Stimulated activated naive B cell treated with anti-CD40 and anti-IgM and Interleukin-4, amounts not matched to agents 10 μg/mL and 1 μg/mL and 100 μg/mL, for 72 hours (primary cell): ENCODE measurements around the gene MTA1.

ENCODE experiments used
- ATAC-seq, 2 donors: fragments of 150-1000 bp; cut with Tn5 transposase; replicated peaks; 2 replicates each; pipeline ENCODE4 v1.10.0; 2021; ENCODE audit warnings: moderate library complexity in 1 of 2
- DNase-seq: peaks from one replicate; pipeline ENCODE4 v3.0.0; 2021
- H3K27ac Mint-ChIP-seq: one replicate; pipeline ENCODE4 v1.8.0; 2022; ENCODE audit warnings: mild to moderate bottlenecking, mixed read lengths
- H3K27me3 Mint-ChIP-seq, 2 donors: one replicate each; pipeline ENCODE4 v1.8.0; 2022; ENCODE audit warnings: mixed read lengths in 2 of 2
- H3K36me3 Mint-ChIP-seq, 2 donors: one replicate each; pipeline ENCODE4 v1.8.0; 2022; ENCODE audit warnings: mixed read lengths in 2 of 2, mild to moderate bottlenecking in 1 of 2
- H3K4me1 Mint-ChIP-seq, 2 donors: one replicate each; pipeline ENCODE4 v1.8.0; 2022; ENCODE audit warnings: mixed read lengths in 2 of 2, mild to moderate bottlenecking in 1 of 2
- H3K4me3 Mint-ChIP-seq, 2 donors: one replicate each; pipeline ENCODE4 v1.8.0; 2022; ENCODE audit warnings: mild to moderate bottlenecking in 2 of 2, mixed read lengths in 2 of 2, moderate library complexity in 1 of 2
- H3K9me3 Mint-ChIP-seq, 2 donors: one replicate each; pipeline ENCODE4 v1.8.0; 2022; ENCODE audit warnings: mixed read lengths in 2 of 2, mild to moderate bottlenecking in 1 of 2

Gene MTA1

DNA sequence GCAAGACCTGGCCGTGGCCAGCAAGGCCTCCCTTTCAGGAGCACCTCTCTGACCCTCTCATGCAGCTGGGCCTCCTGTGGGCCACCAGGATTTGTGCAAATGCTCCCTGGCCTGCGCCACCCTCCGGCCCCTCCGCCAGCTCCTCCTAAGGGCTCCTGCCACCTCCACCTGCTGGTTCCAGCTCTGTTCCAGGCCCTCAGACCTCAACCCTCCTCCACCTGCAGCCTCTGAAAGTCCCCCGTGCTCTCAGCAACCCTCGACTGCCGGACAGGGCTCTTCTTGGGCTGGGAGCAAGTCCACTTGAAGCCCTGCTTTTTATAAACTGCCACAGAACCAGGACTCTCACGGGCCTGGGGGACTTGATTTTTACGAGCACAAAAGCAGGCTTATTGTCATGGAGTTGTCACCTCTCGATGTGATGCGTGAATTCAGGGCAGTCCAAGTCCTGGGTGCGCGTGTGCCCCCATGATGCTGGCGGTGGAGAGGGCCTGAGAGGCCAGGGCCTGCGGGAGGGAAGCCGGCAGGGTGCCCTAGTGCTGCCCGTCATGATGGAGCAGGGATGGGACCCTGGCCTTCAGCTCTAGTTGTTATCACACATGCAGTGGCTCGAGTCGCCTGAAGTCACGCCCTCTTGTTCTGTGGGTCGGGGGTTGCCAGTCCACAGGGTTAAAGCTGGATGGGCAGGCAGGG lies 80.6 kb downstream of the MTA1 start:
- DNase-seq, result no peak
- Mint-ChIP-seq H3K4me1 (peaks cover 5 to 6% of the 10 kb centered on the region in 2 donors), H3K36me3 (peaks cover 13 to 16% of the 10 kb centered on the region in 2 donors), H3K27me3 (peaks cover 8 to 11% of the 10 kb centered on the region in 2 donors), H3K4me3 (no peak overlapping the region), H3K27ac (peak overlapping the region; percentile 65), H3K9me3 (no peaks in the 10 kb centered on the region)
- no peak for ATAC-seq

DNA sequence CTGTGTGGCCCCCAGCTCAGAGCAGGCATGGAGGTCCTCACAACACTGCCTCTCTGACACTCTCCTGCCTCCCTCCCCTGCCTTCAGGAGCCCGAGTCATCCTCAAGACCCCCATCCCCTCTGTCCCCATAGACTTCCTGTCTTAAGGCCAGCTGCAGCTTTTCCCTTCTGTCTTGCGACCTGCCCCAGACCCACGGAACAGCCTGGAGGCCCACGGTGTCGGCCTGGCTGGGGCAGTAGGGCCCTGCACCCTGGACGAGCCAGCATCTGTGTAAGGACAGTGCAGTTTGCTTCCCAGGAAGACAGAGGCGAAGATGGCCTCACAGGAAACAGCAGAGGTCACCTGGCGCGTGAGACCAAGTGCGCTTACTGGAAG lies 81.1 kb downstream of the MTA1 start:
- Mint-ChIP-seq H3K27me3 (peaks cover 8 to 11% of the 10 kb centered on the region in 2 donors), H3K9me3 (no peaks in the 10 kb centered on the region), H3K36me3 (peaks cover 13 to 16% of the 10 kb centered on the region in 2 donors)

DNA sequence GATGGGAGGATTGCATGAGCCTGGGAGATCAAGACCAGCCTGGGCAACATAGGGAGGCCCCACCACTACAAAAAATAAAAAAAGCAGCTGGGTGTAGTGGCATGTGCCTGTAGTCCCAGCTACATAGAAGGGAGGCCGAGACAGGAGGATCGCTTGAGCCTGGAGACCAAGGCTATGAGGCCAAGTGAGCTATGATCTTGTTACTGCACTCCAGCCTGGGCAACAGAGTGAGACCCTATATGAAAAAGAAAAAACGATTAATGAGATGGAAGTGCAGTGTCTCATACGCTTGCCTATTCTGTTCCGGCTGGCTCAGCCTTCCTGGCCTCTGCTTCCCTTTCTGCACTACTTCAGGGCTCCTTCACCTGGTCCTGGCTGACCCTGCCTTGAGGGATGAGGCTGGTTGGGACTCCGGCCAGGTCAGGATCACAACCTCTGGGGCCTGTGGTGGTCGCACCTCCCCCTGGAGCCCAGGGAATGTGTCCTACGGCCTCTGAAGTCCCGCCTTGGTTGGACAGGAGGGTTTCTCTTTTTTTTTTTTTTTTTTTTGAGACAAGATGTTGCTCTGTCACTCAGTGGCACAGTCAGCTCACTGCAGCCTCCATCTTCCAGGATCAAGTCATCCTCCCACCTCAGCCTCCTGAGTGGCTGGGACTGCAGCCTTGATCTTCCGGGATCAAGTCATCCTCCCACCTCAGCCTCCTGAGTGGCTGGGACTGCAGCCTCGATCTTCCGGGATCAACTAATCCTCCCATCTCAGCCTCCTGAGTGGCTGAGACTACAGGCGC lies 82.1 kb downstream of the MTA1 start:
- peaks cover 8 to 11% of the 10 kb centered on the region in 2 donors for H3K27me3 Mint-ChIP-seq
- H3K36me3 Mint-ChIP-seq, result peaks cover 13 to 16% of the 10 kb centered on the region in 2 donors
- DNase-seq, result no peak
- H3K27ac Mint-ChIP-seq, result no peak overlapping the region
- ATAC-seq, result no peak
- H3K4me1 Mint-ChIP-seq, result peaks cover 5 to 6% of the 10 kb centered on the region in 2 donors
- H3K9me3 Mint-ChIP-seq, result no peaks in the 10 kb centered on the region
- H3K4me3 Mint-ChIP-seq, result no peak overlapping the region

More for the DNA sequence above, 81.1 kb downstream of the MTA1 start:
- peak overlapping the region; percentile 65 for H3K27ac Mint-ChIP-seq
- peaks cover 5 to 6% of the 10 kb centered on the region in 2 donors for H3K4me1 Mint-ChIP-seq
- ATAC-seq (no peak), DNase-seq (no peak)
- no peak overlapping the region for H3K4me3 Mint-ChIP-seq

- no peak for DNase-seq
- peaks cover 5 to 6% of the 10 kb centered on the region in 2 donors for H3K4me1 Mint-ChIP-seq
- peaks cover 9 to 18% of the 10 kb centered on the region in 2 donors for H3K27me3 Mint-ChIP-seq
- peak overlapping the region; percentile 10 for H3K27ac Mint-ChIP-seq
- no peaks in the 10 kb centered on the region for H3K9me3 Mint-ChIP-seq
- ATAC-seq, result no peak
- H3K36me3 Mint-ChIP-seq, result peaks cover 10 to 16% of the 10 kb centered on the region in 2 donors
- no peak overlapping the region for H3K4me3 Mint-ChIP-seq
Observed at GRCh38 chr14:105502446-105503295, 83.0 kb downstream of the MTA1 start.

GRCh38 chr14:105503296-105503640 lies 83.6 kb downstream of the MTA1 start:
- peaks cover 5 to 6% of the 10 kb centered on the region in 2 donors for H3K4me1 Mint-ChIP-seq
- H3K9me3 Mint-ChIP-seq, result no peaks in the 10 kb centered on the region
- H3K27ac Mint-ChIP-seq, result peak overlapping the region; percentile 26
- peaks cover 14 to 22% of the 10 kb centered on the region in 2 donors for H3K27me3 Mint-ChIP-seq
- ATAC-seq (no peak), DNase-seq (no peak)
- peaks cover 5 to 15% of the 10 kb centered on the region in 2 donors for H3K36me3 Mint-ChIP-seq
- H3K4me3 Mint-ChIP-seq, result no peak overlapping the region

GRCh38 chr14:105503935-105504692 lies 84.5 kb downstream of the MTA1 start:
- Mint-ChIP-seq H3K27ac (no peak overlapping the region), H3K36me3 (peaks cover 0 to 8% of the 10 kb centered on the region in 2 donors)

GRCh38 chr14:105505101-105505500 lies 85.5 kb downstream of the MTA1 start:
- peaks cover 21 to 27% of the 10 kb centered on the region in 2 donors for H3K27me3 Mint-ChIP-seq
- ATAC-seq, result no peak
- no peak for DNase-seq

More at GRCh38 chr14:105503935-105504692, 84.5 kb downstream of the MTA1 start:
- peaks cover 5 to 6% of the 10 kb centered on the region in 2 donors for H3K4me1 Mint-ChIP-seq
- peaks cover 21 to 27% of the 10 kb centered on the region in 2 donors for H3K27me3 Mint-ChIP-seq
- H3K4me3 Mint-ChIP-seq, result no peak overlapping the region
- no peaks in the 10 kb centered on the region for H3K9me3 Mint-ChIP-seq
- no peak for ATAC-seq
- DNase-seq, result no peak

GRCh38 chr14:105507247-105507646 lies 87.6 kb downstream of the MTA1 start:
- no peak overlapping the region for H3K27ac Mint-ChIP-seq
- no peak overlapping the region for H3K4me3 Mint-ChIP-seq
- DNase-seq (no peak), ATAC-seq (no peak)
- peaks cover 7 to 11% of the 10 kb centered on the region in 2 donors for H3K4me1 Mint-ChIP-seq
- H3K36me3 Mint-ChIP-seq, result no peaks in the 10 kb centered on the region
- peaks cover 31 to 33% of the 10 kb centered on the region in 2 donors for H3K27me3 Mint-ChIP-seq
- H3K9me3 Mint-ChIP-seq, result no peaks in the 10 kb centered on the region

More at GRCh38 chr14:105505101-105505500, 85.5 kb downstream of the MTA1 start:
- Mint-ChIP-seq H3K9me3 (no peaks in the 10 kb centered on the region), H3K36me3 (peaks cover 0 to 7% of the 10 kb centered on the region in 2 donors), H3K4me1 (peaks cover 5 to 6% of the 10 kb centered on the region in 2 donors), H3K4me3 (no peak overlapping the region), H3K27ac (no peak overlapping the region)

GRCh38 chr14:105508069-105508468 lies 88.4 kb downstream of the MTA1 start:
- Mint-ChIP-seq H3K36me3 (no peaks in the 10 kb centered on the region), H3K9me3 (no peaks in the 10 kb centered on the region), H3K4me1 (peaks cover 6 to 8% of the 10 kb centered on the region in 2 donors), H3K4me3 (no peak overlapping the region), H3K27ac (no peak overlapping the region), H3K27me3 (peaks cover 25 to 33% of the 10 kb centered on the region in 2 donors)
- ATAC-seq (no peak), DNase-seq (no peak)

DNA sequence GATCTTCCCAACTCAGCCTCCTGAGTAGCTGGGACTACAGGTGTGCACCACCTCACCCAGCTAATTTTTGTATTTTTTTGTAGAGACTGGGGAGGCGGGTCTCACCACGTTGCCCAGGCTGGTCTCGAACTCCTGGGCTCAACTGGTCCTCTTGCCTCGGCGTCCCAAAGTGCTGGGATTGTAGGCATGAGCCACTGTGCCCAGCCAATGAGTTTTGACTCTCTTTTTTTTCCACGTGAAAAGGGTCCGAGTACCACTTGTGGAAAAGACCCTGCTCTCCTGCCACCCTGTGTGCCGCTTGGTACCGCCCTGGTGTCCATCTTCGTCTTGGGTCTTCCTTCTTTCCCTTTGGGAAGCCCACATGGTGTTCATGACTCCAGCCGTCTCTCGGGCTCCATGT lies 89.0 kb downstream of the MTA1 start:
- Mint-ChIP-seq H3K9me3 (no peaks in the 10 kb centered on the region), H3K36me3 (no peaks in the 10 kb centered on the region), H3K4me1 (peaks cover 6 to 8% of the 10 kb centered on the region in 2 donors), H3K27ac (no peak overlapping the region), H3K4me3 (no peak overlapping the region), H3K27me3 (peaks cover 22 to 37% of the 10 kb centered on the region in 2 donors)
- ATAC-seq (no peak), DNase-seq (no peak)

DNA sequence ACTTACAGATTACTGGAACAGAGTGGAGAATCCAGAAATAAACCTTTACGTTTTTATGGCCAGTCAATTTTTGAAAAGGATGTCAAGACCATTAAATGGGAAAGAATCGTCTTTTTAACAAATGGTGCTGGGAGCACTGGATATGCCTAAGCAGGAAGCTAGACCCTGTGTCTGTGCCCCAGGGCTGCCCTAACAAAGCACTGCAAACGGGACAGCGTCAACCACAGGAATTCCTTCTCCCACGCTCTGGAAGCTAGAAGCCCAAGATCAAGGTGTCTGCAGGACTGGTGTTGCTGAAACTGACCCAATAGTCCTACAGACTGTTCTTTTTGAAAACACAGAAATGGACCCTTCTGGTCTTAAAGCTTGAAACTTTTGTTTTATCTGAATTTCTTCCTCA lies 97.5 kb downstream of the MTA1 start:
- Mint-ChIP-seq H3K27me3 (peaks cover 31 to 60% of the 10 kb centered on the region in 2 donors), H3K4me3 (no peak overlapping the region), H3K4me1 (peaks cover 0 to 3% of the 10 kb centered on the region in 2 donors), H3K36me3 (peaks cover 0 to 4% of the 10 kb centered on the region in 2 donors), H3K9me3 (peaks cover 2 to 3% of the 10 kb centered on the region in 2 donors), H3K27ac (no peak overlapping the region)
- no peak for DNase-seq
- ATAC-seq, result no peak

DNA sequence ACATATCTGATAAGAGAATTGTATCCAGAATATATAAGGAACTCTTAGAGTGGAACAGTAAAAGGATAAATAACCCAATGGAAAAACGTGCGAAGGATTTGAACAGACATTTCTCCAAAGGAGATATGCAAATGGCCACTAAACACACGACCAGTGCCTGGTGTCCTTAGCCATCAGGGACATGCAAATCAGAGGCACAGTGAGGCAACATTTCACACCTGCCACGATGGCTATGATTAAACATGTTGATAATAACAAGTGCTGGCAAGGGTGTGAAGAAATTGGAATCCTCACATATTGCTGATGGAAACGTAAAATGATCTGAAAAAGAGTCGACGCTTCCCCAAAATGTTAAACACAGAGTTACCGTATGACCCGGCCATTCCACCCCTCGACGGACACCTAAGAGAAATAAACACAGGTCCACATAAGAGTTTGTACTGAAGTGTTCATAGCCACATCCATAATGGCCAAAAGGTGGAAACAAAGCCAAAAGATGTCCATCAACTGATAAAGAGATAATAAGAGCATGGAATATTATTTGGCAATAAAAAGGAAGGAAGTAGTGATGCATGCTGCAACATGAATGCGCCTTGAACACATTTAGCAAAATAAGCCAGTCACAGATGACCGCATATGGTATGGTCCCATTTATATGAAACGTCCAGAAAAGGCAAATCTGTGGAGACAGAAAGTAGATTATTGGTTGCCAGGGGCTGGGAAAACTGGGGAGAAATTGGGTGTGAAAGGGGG lies 100.5 kb downstream of the MTA1 start:
- peaks cover 0 to 4% of the 10 kb centered on the region in 2 donors for H3K36me3 Mint-ChIP-seq
- no peak overlapping the region for H3K4me3 Mint-ChIP-seq
- ATAC-seq, result no peak
- peaks cover 27 to 51% of the 10 kb centered on the region in 2 donors for H3K27me3 Mint-ChIP-seq
- no peak for DNase-seq
- H3K27ac Mint-ChIP-seq, result no peak overlapping the region
- no peaks in the 10 kb centered on the region for H3K4me1 Mint-ChIP-seq
- H3K9me3 Mint-ChIP-seq, result no peaks in the 10 kb centered on the region
